ENCODE measurements around the gene NMRK2. TPM values are rescaled to one million over a fixed set of nuclear protein-coding genes. Genes with fewer than 3 reads are reported as not detected.
"Not testable (repeated sequence)": the region's sequence is repeated elsewhere in the genome, so short reads cannot be mapped to it uniquely, and the experiment has no call there.

The NMRK2 gene
- total and polyA plus RNA-seq, 4 donors: 0.18 to 5.5 (median 2.4) TPM; not detected in 1

DNA sequence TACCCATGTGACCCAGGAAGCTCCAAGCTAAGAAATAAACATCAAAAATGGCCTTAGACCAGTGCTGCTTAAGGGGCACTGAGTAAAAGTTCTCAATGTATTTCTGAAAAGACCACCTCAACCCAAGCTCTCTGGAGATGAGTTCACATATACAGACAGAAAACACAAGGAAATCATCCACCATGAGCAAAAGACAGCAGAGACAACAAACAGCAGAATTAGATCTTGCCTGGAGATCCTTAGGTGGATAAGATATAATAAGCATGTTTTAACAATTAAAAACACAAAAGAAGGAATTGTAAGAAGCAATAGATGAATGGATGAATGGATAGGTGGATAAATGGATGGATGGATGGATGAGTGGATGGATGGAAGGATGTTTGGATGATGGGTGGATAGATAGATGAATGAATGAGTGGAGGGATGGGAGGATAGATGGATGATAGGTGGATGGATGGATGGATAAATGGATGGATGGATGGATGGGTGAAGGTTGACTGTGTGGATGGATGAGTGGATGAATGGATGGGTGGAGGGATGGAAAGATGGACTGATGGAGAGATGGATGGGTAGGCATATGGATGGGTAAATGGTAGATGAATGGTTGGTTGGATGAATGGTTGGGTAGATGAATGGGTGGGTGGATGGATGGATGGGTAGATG lies 9.6 kb upstream of the NMRK2 start:
- no peaks in the 10 kb centered on the region for H3K27me3 ChIP-seq (ENCODE audit: control insufficient read depth in 1 of 2, insufficient read depth in 2 of 2, low read length in 1 of 2)
- DNase-seq (no peak), ATAC-seq (ENCODE audit: low FRiP score) (no peak)
- H3K36me3 ChIP-seq (ENCODE audit: control insufficient read depth in 1 of 2, insufficient read depth in 2 of 2, low read length in 1 of 2): no peaks in the 10 kb centered on the region
- H3K27ac ChIP-seq (ENCODE audit: low read depth in 1 of 2, low read length in 2 of 2): no peak overlapping the region
- H3K9me3 ChIP-seq (ENCODE audit: control insufficient read depth, low read length): peaks cover 1% of the 10 kb centered on the region
- intact Hi-C loops (cut with DNase I): no loop called here
- no peak overlapping the region for H3K4me3 ChIP-seq (ENCODE audit: low read length in 2 of 2)
- no peaks in the 10 kb centered on the region for H3K4me1 ChIP-seq (ENCODE audit: control insufficient read depth in 1 of 2, insufficient read depth in 2 of 2, low read length in 2 of 2)

DNA sequence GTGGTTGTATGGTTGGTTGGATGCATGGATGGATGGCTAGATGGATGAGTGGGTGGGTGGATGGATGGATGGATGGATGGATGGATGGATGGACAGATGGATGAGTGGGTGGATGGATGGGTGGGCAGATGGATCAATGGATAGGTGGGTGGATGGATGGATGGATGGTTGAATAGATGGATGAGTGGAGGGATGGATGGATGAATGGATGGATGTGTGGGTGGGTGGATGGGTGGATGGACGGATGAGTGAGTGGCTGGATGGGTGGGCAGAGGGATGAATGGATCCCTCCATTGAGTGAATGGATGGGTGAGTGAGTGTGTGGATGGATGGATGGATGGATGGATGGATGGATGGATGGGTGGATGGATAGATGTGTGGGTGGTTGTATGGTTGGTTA lies 9.0 kb upstream of the NMRK2 start:
- Histone ChIP-seq H3K4me1 (ENCODE audit: control insufficient read depth in 1 of 2, insufficient read depth in 2 of 2, low read length in 2 of 2) (no peaks in the 10 kb centered on the region), H3K9me3 (ENCODE audit: control insufficient read depth, low read length) (peaks cover 1% of the 10 kb centered on the region), H3K27me3 (ENCODE audit: control insufficient read depth in 1 of 2, insufficient read depth in 2 of 2, low read length in 1 of 2) (no peaks in the 10 kb centered on the region), H3K27ac (ENCODE audit: low read depth in 1 of 2, low read length in 2 of 2) (no peak overlapping the region), H3K4me3 (ENCODE audit: low read length in 2 of 2) (no peak overlapping the region), H3K36me3 (ENCODE audit: control insufficient read depth in 1 of 2, insufficient read depth in 2 of 2, low read length in 1 of 2) (no peaks in the 10 kb centered on the region)
- intact Hi-C loops (cut with DNase I): no loop called here
- no peak for ATAC-seq (ENCODE audit: low FRiP score)
- 77 to 80% methylated on average over 1 of the region's 1 CpG for WGBS, 2 donors
- no peak for DNase-seq

DNA sequence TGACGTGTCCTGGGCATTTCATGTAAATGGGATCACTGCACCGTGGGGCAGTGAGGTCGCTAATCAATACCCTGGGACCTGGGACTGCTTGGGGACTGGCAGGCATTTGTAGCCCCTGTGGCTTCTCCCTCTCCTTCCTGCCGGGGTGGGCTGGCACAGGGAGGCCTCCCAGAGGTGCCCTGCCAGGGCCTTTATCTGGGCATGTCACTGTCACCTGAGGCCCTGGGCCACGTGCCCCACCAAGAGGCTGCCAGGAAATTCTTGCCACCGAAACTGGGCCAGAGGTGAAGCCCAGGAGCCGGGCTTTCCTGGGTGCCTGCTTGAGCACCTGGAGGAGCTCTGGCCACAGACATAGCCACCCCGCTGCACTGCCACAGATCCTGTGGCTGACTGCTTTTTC lies 1.8 kb upstream of the NMRK2 start:
- intact Hi-C loops (cut with DNase I): no loop called here
- Histone ChIP-seq H3K9me3 (ENCODE audit: control insufficient read depth, low read length) (no peaks in the 10 kb centered on the region), H3K27me3 (ENCODE audit: control insufficient read depth in 1 of 2, insufficient read depth in 2 of 2, low read length in 1 of 2) (no peaks in the 10 kb centered on the region), H3K36me3 (ENCODE audit: control insufficient read depth in 1 of 2, insufficient read depth in 2 of 2, low read length in 1 of 2) (no peaks in the 10 kb centered on the region), H3K4me1 (ENCODE audit: control insufficient read depth in 1 of 2, insufficient read depth in 2 of 2, low read length in 2 of 2) (no peaks in the 10 kb centered on the region), H3K27ac (ENCODE audit: low read depth in 1 of 2, low read length in 2 of 2) (no peak overlapping the region), H3K4me3 (ENCODE audit: low read length in 2 of 2) (no peak overlapping the region)
- DNase-seq (no peak), ATAC-seq (ENCODE audit: low FRiP score) (no peak)
- WGBS, 2 donors: 68 to 73% methylated on average over 8 of the region's 8 CpGs

DNA sequence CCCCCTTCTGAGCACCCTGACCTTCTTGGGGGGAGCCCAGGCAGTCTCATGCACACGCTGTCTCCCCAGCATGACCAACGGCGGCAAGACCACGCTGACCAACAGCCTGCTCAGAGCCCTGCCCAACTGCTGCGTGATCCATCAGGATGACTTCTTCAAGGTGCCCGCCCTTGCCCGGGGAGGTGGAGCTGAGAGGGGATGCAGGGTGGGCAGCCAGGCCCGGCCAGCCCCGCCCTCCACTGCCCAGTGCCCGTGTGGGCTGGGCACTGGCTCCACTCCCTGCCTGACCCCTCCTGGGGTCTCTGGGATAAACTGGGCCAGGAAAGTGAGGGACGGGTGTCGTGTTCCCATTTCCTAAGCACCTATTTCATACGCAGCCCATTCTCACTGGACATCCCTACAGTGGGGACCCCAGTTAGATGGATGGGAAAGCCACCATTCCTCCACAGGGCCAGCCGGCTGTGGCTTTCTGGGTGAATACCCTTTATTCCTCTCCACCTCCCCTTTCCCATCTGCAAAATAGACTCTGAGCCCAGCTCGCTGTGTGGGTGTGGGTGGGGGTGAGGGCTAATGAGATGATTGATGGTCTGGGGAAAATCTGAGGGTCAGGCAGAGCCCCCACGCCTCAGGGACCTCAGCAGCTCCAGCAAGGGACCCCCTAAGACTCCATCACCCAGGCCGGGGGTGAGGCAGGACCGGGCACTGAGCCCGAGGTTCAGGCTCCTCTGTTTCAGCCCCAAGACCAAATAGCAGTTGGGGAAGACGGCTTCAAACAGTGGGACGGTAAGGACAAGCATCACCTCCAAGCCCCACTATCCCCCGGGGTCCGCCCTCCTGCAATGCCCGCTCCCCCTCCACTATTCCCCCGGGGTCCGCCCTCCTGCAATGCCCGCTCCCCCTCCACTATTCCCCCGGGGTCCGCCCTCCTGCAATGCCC lies 3.9 kb downstream of the NMRK2 start:
- H3K27ac ChIP-seq (ENCODE audit: low read depth in 1 of 2, low read length in 2 of 2): no peak overlapping the region
- DNase-seq (no peak), ATAC-seq (ENCODE audit: low FRiP score) (no peak)
- no peaks in the 10 kb centered on the region for H3K36me3 ChIP-seq (ENCODE audit: control insufficient read depth in 1 of 2, insufficient read depth in 2 of 2, low read length in 1 of 2)
- no peak overlapping the region for H3K4me3 ChIP-seq (ENCODE audit: low read length in 2 of 2)
- no peaks in the 10 kb centered on the region for H3K27me3 ChIP-seq (ENCODE audit: control insufficient read depth in 1 of 2, insufficient read depth in 2 of 2, low read length in 1 of 2)
- 82% methylated on average over 22 to 27 of the region's 29 CpGs for WGBS, 2 donors
- no peaks in the 10 kb centered on the region for H3K9me3 ChIP-seq (ENCODE audit: control insufficient read depth, low read length)
- intact Hi-C loops (cut with DNase I): no loop called here
- H3K4me1 ChIP-seq (ENCODE audit: control insufficient read depth in 1 of 2, insufficient read depth in 2 of 2, low read length in 2 of 2): no peaks in the 10 kb centered on the region

DNA sequence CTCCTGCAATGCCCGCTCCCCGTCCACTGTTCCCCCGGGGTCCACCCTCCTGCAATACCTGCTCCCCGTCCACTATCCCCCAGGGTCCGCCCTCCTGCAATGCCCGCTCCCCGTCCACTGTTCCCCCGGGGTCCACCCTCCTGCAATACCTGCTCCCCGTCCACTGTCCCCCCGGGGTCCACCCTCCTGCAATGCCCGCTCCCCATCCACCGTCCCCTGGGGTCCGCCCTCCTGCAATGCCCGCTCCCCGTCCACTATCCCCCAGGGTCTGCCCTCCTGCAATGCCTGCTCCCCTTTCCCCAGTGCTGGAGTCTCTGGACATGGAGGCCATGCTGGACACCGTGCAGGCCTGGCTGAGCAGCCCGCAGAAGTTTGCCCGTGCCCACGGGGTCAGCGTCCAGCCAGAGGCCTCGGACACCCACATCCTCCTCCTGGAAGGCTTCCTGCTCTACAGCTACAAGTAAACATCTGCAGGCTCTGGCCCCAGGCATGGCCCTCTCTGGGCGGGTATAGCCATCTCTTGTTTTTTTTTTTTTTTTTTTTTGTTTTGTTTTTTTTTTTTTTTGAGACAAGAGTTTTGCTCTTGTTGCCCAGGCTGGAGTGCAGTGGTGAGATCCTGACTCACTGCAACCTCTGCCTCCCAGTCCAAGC lies 5.6 kb downstream of the NMRK2 start:
- DNase-seq; H3K36me3 ChIP-seq (ENCODE audit: control insufficient read depth in 1 of 2, insufficient read depth in 2 of 2, low read length in 1 of 2); H3K27ac ChIP-seq (ENCODE audit: low read depth in 1 of 2, low read length in 2 of 2); H3K9me3 ChIP-seq (ENCODE audit: control insufficient read depth, low read length); H3K4me1 ChIP-seq (ENCODE audit: control insufficient read depth in 1 of 2, insufficient read depth in 2 of 2, low read length in 2 of 2); H3K4me3 ChIP-seq (ENCODE audit: low read length in 2 of 2); H3K27me3 ChIP-seq (ENCODE audit: control insufficient read depth in 1 of 2, insufficient read depth in 2 of 2, low read length in 1 of 2); intact Hi-C loops (cut with DNase I); ATAC-seq (ENCODE audit: low FRiP score): not testable (repeated sequence)
- WGBS, 2 donors: 91 to 93% methylated on average over 22 of the region's 22 CpGs

DNA sequence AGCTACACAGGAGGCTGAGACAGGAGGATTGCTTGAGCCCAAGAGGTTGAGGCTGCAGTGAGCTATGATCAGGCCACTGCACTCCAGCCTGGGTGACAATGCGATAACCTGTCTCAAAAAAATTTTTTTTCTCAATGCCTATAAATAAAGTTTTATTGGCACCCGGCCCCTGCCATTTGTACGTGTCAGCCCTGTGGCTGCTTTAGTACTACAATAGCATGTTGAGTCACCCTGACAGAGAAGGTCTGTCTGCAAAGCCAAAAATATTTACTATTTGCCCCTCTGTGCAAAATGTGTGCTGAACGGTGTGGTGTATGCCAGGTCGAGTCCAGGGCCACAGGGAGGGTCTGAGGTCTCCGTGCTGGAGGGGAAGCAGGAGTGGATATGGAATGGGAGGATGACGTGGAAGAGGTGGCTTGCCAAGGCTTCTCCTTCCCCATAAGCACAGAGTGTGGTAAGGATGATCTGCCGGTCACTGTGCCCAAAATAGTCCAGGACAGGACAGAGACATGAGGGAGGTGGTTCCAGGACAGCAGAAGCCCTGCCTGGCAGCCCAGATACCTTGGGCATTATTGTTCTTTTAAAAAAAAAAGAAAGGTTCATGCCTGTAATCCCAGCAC lies 10.0 kb downstream of the NMRK2 start:
- ATAC-seq (ENCODE audit: low FRiP score): peak; percentile 7
- H3K27me3 ChIP-seq (ENCODE audit: control insufficient read depth in 1 of 2, insufficient read depth in 2 of 2, low read length in 1 of 2): no peaks in the 10 kb centered on the region
- H3K9me3 ChIP-seq (ENCODE audit: control insufficient read depth, low read length): no peaks in the 10 kb centered on the region
- WGBS, 2 donors: 57 to 67% methylated on average over 8 of the region's 8 CpGs
- H3K4me1 ChIP-seq (ENCODE audit: control insufficient read depth in 1 of 2, insufficient read depth in 2 of 2, low read length in 2 of 2): no peaks in the 10 kb centered on the region
- intact Hi-C loops (cut with DNase I): no loop called here
- H3K36me3 ChIP-seq (ENCODE audit: control insufficient read depth in 1 of 2, insufficient read depth in 2 of 2, low read length in 1 of 2): no peaks in the 10 kb centered on the region
- H3K4me3 ChIP-seq (ENCODE audit: low read length in 2 of 2): no peak overlapping the region
- DNase-seq: no peak
- H3K27ac ChIP-seq (ENCODE audit: low read depth in 1 of 2, low read length in 2 of 2): no peak overlapping the region

DNA sequence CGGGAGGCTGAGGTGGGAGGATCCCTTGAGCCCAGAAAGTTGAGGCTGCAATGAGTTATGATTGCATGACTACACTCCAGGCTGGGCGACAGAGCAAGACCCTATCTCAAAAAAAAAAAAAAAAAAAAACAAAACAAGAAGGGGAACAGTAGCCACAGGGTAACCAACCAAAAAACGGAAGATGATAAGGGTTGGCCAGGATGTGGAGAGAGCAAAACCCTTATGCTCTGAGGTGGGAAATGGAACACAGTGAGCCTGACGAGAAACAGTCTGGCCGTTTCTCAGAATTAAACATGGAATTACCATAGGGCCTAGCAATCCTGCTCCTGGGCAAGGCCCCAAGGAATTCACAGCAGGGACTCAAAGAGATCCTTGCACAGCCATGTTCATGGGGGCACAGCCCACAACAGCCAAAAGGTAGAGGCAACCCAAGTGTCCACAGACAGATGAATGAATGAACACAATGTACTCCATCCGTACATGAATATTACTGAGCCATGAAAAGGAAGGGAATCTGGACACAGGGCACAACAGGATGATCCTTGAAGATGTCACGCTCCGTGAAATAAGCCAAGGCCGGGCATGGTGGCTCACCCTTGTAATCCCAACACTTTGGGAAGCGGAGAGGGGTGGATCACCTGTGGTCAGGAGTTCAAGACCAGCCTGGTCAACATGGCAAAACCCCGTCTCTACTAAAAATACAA lies 11.3 kb downstream of the NMRK2 start:
- no peak for DNase-seq
- H3K27ac ChIP-seq (ENCODE audit: low read depth in 1 of 2, low read length in 2 of 2): no peak overlapping the region
- no peaks in the 10 kb centered on the region for H3K9me3 ChIP-seq (ENCODE audit: control insufficient read depth, low read length)
- 66 to 67% methylated on average over 11 of the region's 11 CpGs for WGBS, 2 donors
- H3K4me1 ChIP-seq (ENCODE audit: control insufficient read depth in 1 of 2, insufficient read depth in 2 of 2, low read length in 2 of 2): no peaks in the 10 kb centered on the region
- no peaks in the 10 kb centered on the region for H3K36me3 ChIP-seq (ENCODE audit: control insufficient read depth in 1 of 2, insufficient read depth in 2 of 2, low read length in 1 of 2)
- no peaks in the 10 kb centered on the region for H3K27me3 ChIP-seq (ENCODE audit: control insufficient read depth in 1 of 2, insufficient read depth in 2 of 2, low read length in 1 of 2)
- intact Hi-C loops (cut with DNase I): no loop called here
- no peak overlapping the region for H3K4me3 ChIP-seq (ENCODE audit: low read length in 2 of 2)
- no peak for ATAC-seq (ENCODE audit: low FRiP score)

DNA sequence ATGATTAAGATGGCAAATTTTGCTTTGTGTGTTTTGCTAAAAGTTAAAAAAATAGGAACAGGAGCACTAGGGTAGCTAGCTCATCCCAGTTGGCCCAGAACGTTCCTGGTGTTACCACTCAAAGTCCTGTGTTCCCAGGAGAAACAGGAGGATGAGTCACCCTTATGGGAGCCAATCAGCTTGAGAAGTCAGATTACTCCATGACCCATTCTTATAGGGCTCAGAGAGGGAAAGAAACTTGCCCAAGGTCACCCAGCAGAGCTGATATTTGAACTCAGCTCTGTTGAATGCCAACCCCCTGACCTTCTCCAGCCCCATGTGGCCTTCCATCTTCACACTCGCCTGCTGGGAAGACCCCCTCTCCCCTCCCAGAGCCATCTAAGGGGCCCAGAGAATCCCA lies 13.0 kb downstream of the NMRK2 start:
- H3K27me3 ChIP-seq (ENCODE audit: control insufficient read depth in 1 of 2, insufficient read depth in 2 of 2, low read length in 1 of 2): no peaks in the 10 kb centered on the region
- no peak overlapping the region for H3K27ac ChIP-seq (ENCODE audit: low read depth in 1 of 2, low read length in 2 of 2)
- ATAC-seq (ENCODE audit: low FRiP score): no peak
- no peaks in the 10 kb centered on the region for H3K4me1 ChIP-seq (ENCODE audit: control insufficient read depth in 1 of 2, insufficient read depth in 2 of 2, low read length in 2 of 2)
- WGBS, 2 donors: 34 to 40% methylated on average over 2 of the region's 2 CpGs
- no peaks in the 10 kb centered on the region for H3K36me3 ChIP-seq (ENCODE audit: control insufficient read depth in 1 of 2, insufficient read depth in 2 of 2, low read length in 1 of 2)
- intact Hi-C loops (cut with DNase I): no loop called here
- H3K4me3 ChIP-seq (ENCODE audit: low read length in 2 of 2): no peak overlapping the region
- no peak for DNase-seq
- no peaks in the 10 kb centered on the region for H3K9me3 ChIP-seq (ENCODE audit: control insufficient read depth, low read length)

Measured in aorta (tissue), 5 donors.